Right lobe of liver (tissue), 6 donors: ENCODE results near the gene IRAK3. TPM values are rescaled to one million over a fixed set of nuclear protein-coding genes. Genes with fewer than 3 reads are reported as not detected.
"Not testable (repeated sequence)": the region's sequence is repeated elsewhere in the genome, so short reads cannot be mapped to it uniquely, and the experiment has no call there.

Source experiments
- ATAC-seq, 4 donors: fragments of 200-7000 bp; cut with Tn5 transposase; one replicate each; pipeline ENCODE4 v1.9.1; 2020; ENCODE audit warnings: mild to moderate bottlenecking in 4 of 4, moderate library complexity in 4 of 4
- DNase-seq, 3 donors: peaks; one replicate each; pipeline ENCODE4 v3.0.0-alpha.2; 2020
- H3K27ac ChIP-seq, 3 donors: fragments of 200-600 bp; one replicate each; pipeline ENCODE4 v1.8.0; 2022
- H3K27me3 ChIP-seq, 2 donors: fragments of 200-600 bp; one replicate each; pipeline ENCODE4 v1.8.0; 2022
- H3K36me3 ChIP-seq, 4 donors: fragments of 200-600 bp; sonication (generic) in 1 of 4; one replicate each; pipeline versions ENCODE4 v1.5.1 to v1.8.0; 2017 to 2022; ENCODE audit warnings: control low read depth in 1 of 4
- H3K4me1 ChIP-seq, 4 donors: fragments of 200-600 bp; sonication (generic) in 1 of 4; one replicate each; pipeline versions ENCODE4 v1.5.1 to v1.8.0; 2017 to 2022; ENCODE audit warnings: control low read depth in 1 of 4
- H3K4me3 ChIP-seq, 3 donors: fragments of 200-600 bp; one replicate each; pipeline ENCODE4 v1.8.0; 2022
- H3K9me3 ChIP-seq, 4 donors: fragments of 200-600 bp; sonication (generic) in 1 of 4; one replicate each; pipeline versions ENCODE4 v1.5.1 to v1.8.0; 2017 to 2022; ENCODE audit warnings: control low read depth in 1 of 4
- CTCF ChIP-seq, 4 donors: fragments of 200-600 bp in 3 of 4; fragments of 450-650 bp in 1 of 4; IDR thresholded peaks; one replicate each; pipeline versions ENCODE4 v1.5.1 to v1.8.0; 2016 to 2022; ENCODE audit warnings: antibody characterized with exemption in 4 of 4, mild to moderate bottlenecking in 2 of 4
- POLR2A ChIP-seq: fragments of 450-650 bp; IDR thresholded peaks from one replicate; pipeline ENCODE4 v1.6.1; 2017; ENCODE audit warnings: antibody characterized with exemption, mild to moderate bottlenecking
- WGBS: methylation state at CpG from one replicate; pipeline ENCODE4 v1.1.6; 2018; ENCODE audit warnings: low coverage, low lambda C conversion rate; ENCODE audit not compliant: insufficient coverage; ENCODE audit errors: missing lambda C conversion rate; 5-methylcytosine and 5-hydroxymethylcytosine counted together
- intact Hi-C, 2 donors: fragments of 100-400 bp; cut with DNase I; formaldehyde crosslinking; loops; one replicate each; pipeline versions ENCODE4 v1.11.2 to v1.14.1; 2022
- total RNA-seq, 6 experiments: library from RNA; depleted of rRNA in 2 of 6; stranded (reverse); fragments of >200 nt in 2 of 6; fragmentation: NEBNext Ultra II Directional in 3 of 6; extraction: Animal tissue kit (Norgen Biotek cat#: 25700) in 3 of 6; gene quantifications; one replicate each; pipeline versions ENCODE4 v1.1.0 to v1.2.4, GENCODE V29; 2016 to 2023
- donor health status: DM: no; HTN: yes; CAD: no.
- donor health status: DM: no; HTN: no; CAD: no.
- donor health status: DM: no; HTN: no; CAD: no.
- donor health status: DM: no; HTN: yes; CAD: no.
- donor health status: DM: no; HTN: yes; CAD: no.

IRAK3 gene
- total RNA-seq, 6 experiments from 2014 or later: 1.3 to 7.0 (median 3.5) TPM

- ATAC-seq: no peak
- TF ChIP-seq POLR2A (no peak), CTCF (IDR thresholded peaks at IDR 0.05) (no peak)
- Histone ChIP-seq H3K4me1 (peaks cover 0 to 1% (median 0%) of the 10 kb centered on the region in 4 donors), H3K27ac (no peak overlapping the region), H3K9me3 (no peaks in the 10 kb centered on the region), H3K27me3 (no peaks in the 10 kb centered on the region), H3K4me3 (no peak overlapping the region), H3K36me3 (no peaks in the 10 kb centered on the region)
- intact Hi-C loops: no loop called here
- 59% methylated on average over 3 of the region's 3 CpGs for WGBS
- DNase-seq: no peak
Observed at GRCh38 chr12:66297923-66298322, 108.9 kb downstream of the IRAK3 start.

GRCh38 chr12:66301944-66302826 is 113.2 kb downstream of the IRAK3 start, which contains the start of gene HELB:
Gene HELB, plus strand, starts transcription at chr12:66302493. Its CDS starts 111 bp downstream, at chr12:66302604.
- ATAC-seq: peak; percentile 99
- intact Hi-C loops: no loop called here

DNA sequence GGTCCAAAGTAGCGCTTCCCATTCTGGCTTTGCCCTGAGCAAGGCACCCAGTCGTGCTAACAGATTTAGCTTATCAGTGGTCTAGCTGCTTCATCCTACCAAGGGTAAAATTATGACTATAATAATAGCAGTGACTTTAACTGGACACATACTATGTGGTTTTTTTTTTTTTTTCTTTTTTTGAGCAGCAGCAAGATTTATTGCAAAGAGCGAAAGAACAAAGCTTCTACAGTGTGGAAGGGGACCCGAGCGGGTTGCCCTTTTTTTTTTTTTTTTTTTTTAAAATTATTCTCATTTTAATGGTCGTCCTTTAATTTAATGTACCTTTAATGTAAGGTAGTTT is 113.8 kb downstream of the IRAK3 start:
- no peak for DNase-seq
- H3K27ac ChIP-seq: peak overlapping the region; percentile 70 to 86 (median 77)
- no peaks in the 10 kb centered on the region for H3K9me3 ChIP-seq
- TF ChIP-seq POLR2A (no peak), CTCF (IDR thresholded peaks at IDR 0.05) (no peak)
- 24% methylated on average over 6 of the region's 6 CpGs for WGBS
- ATAC-seq: no peak
- H3K36me3 ChIP-seq: no peaks in the 10 kb centered on the region
- peak overlapping the region; percentile 62 to 79 (median 74) for H3K4me3 ChIP-seq
- intact Hi-C loops: no loop called here
- H3K27me3 ChIP-seq: no peaks in the 10 kb centered on the region
- peaks cover 0 to 14% (median 0%) of the 10 kb centered on the region in 4 donors for H3K4me1 ChIP-seq

More at GRCh38 chr12:66301944-66302826, 113.2 kb downstream of the IRAK3 start, which contains the start of gene HELB:
- 0% methylated on average over 29 of the region's 45 CpGs for WGBS
- DNase-seq: peak; percentile 99 to 100 (median 99)
- H3K27me3 ChIP-seq: no peaks in the 10 kb centered on the region
- no peaks in the 10 kb centered on the region for H3K9me3 ChIP-seq
- H3K4me1 ChIP-seq: peaks cover 0 to 14% (median 0%) of the 10 kb centered on the region in 4 donors
- H3K27ac ChIP-seq: peak within 1 kb of the TSS; percentile 70 to 86 (median 77)
- no peak for TF ChIP-seq CTCF (IDR thresholded peaks at IDR 0.05)
- peak; percentile 74 for TF ChIP-seq POLR2A
- H3K36me3 ChIP-seq: no peaks in the 10 kb centered on the region
- peak within 1 kb of the TSS; percentile 62 to 79 (median 74) for H3K4me3 ChIP-seq

GRCh38 chr12:66303316-66303804 is 114.3 kb downstream of the IRAK3 start:
- 66% methylated on average over 14 of the region's 14 CpGs for WGBS
- Histone ChIP-seq H3K4me3 (peak overlapping the region in 2 of 3 donors; percentile 74 to 79), H3K27ac (peak overlapping the region in 1 of 3 donors; percentile 77), H3K4me1 (peaks cover 0 to 14% (median 0%) of the 10 kb centered on the region in 4 donors)
- intact Hi-C loops, H3K9me3 ChIP-seq, ATAC-seq, DNase-seq, H3K36me3 ChIP-seq, H3K27me3 ChIP-seq: not testable (repeated sequence)

Other genes with a start within 250 kb of the IRAK3 start
- 10 to 100 TPM in 2 of 6 experiments, 1 to 10 TPM in 4; 5.2 to 13.0 (median 7.8) TPM for gene LLPH, start 58.5 kb upstream of the IRAK3 start, total RNA-seq
- 10 to 100 TPM; 72.3 to 88.9 (median 77.7) TPM for gene TMBIM4, start 19.2 kb upstream of the IRAK3 start, total RNA-seq
- 1 to 10 TPM; 1.5 to 4.2 (median 3.3) TPM for gene HELB, start 113.3 kb downstream of the IRAK3 start, total RNA-seq